MG63 (cell line): Measurements from ENCODE around the gene REEP1. TPM values are rescaled to one million over a fixed set of nuclear protein-coding genes. Genes with fewer than 3 reads are reported as not detected.

Experiments
- DNase-seq: peaks from one replicate; pipeline ENCODE4 v3.0.0-alpha.2; 2020
- H3K27me3 ChIP-seq: fragments of 250-450 bp; sonication (Bioruptor Pico); 2 replicates; pipeline ENCODE4 v1.5.1; 2020; ENCODE audit warnings: mild to moderate bottlenecking, moderate library complexity
- H3K36me3 ChIP-seq: fragments of 250-450 bp; sonication (Bioruptor Pico); 2 replicates; pipeline ENCODE4 v1.5.1; 2020; ENCODE audit warnings: mild to moderate bottlenecking, moderate library complexity
- H3K4me3 ChIP-seq: fragments of 250-450 bp; sonication (Bioruptor Pico); 2 replicates; pipeline ENCODE4 v1.5.1; 2020; ENCODE audit warnings: mild to moderate bottlenecking, moderate library complexity
- H3K9me3 ChIP-seq: fragments of 250-450 bp; sonication (Bioruptor Pico); 2 replicates; pipeline ENCODE4 v1.5.1; 2020; ENCODE audit warnings: mild to moderate bottlenecking, moderate library complexity
- total RNA-seq: library from RNA; depleted of rRNA; stranded (reverse); fragments of >200 nt; shearing (Covaris generic); gene quantifications from 2 replicates; pipeline ENCODE4 v1.2.3, GENCODE V29; 2014; ENCODE audit warnings: low replicate concordance

The REEP1 gene
- total RNA-seq, 1 experiment from 2014 or later, result 0.95 TPM

DNA sequence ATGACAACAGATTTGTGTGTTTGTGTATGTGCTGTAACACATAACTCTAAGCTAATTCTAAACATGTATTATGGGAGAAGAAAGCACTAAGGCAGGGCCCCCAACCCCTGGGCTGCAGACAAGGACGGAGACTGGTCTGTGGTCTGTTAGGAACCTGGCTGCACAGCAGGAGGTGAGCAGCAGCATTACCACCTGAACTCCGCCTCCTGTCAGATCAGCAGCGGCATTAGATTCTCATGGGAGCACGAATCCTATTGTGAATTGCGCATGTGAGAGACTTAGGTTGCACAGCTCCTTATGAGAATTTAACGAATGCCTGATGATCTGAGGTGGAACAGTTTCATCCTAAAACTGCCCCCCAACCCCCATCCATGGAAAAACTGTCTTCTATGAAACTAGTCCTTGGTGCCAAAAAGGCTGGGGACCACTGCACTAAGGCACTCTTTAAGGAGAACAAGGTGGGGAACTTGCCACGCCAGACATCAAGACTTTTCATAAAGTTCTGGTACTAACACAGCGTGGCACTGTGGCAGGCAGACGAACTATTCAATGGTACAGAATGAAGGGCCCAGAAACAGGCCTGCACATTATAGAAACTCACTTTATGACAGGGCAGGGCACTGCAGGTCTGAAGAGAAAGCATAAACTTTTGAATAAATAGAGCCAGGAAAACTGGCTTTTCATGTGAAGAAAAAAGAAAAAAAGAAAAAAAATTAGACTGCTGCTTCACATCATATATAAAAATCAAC is 14.0 kb downstream of the REEP1 start:
- DNase-seq, result no peak
- Histone ChIP-seq H3K27me3 (peaks cover 2% of the 10 kb centered on the region; the same call in 1 of the 2 replicates), H3K9me3 (no peaks in the 10 kb centered on the region), H3K36me3 (no peaks in the 10 kb centered on the region), H3K4me3 (no peak overlapping the region)

DNA sequence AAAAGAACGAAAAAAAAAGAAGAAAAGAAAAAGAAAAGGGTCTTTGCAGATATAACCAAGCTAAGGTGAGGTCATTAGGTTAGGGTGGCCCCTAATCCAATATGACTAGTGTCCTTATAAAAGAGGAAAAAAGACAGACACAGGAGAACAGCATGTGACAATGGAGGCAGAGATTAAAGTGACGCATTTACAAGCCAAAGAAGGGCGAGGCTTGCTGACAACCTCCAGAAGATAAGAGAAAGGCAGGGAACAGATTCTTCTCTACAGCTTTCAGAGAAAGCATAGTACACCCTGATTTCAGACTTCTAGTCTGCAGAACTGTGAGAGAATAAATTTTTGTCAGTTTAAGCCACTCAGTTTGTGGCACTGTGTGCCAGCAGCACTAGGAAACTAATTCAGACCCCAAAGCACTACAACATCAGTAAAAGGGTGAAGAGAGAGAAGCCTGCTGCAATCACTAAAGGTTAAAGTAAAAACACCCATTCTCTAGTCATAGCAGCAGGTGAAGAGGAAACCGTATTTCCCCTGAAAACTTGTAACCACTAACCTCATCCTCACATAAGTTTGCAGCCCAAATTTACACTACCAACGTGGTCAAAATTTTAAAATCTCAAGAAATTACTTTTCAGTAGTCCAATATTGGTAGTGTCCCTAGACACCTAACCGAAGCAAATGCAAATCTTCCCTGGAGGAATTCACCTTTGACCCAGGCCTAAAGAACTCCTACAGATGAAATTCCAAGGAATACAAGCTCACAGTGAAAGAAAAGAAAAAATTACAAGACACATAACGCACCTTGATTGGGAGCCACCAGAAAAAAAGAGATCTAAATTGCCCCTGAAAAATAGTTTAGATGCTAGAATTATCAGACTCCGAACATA is 17.5 kb downstream of the REEP1 start:
- DNase-seq, result no peak
- Histone ChIP-seq H3K36me3 (no peaks in the 10 kb centered on the region), H3K9me3 (no peaks in the 10 kb centered on the region), H3K27me3 (peaks cover 2% of the 10 kb centered on the region; the same call in 1 of the 2 replicates), H3K4me3 (no peak overlapping the region)

- Histone ChIP-seq H3K36me3 (no peaks in the 10 kb centered on the region), H3K27me3 (no peaks in the 10 kb centered on the region)
Observed at GRCh38 chr2:86315084-86315483, 22.3 kb downstream of the REEP1 start.

DNA sequence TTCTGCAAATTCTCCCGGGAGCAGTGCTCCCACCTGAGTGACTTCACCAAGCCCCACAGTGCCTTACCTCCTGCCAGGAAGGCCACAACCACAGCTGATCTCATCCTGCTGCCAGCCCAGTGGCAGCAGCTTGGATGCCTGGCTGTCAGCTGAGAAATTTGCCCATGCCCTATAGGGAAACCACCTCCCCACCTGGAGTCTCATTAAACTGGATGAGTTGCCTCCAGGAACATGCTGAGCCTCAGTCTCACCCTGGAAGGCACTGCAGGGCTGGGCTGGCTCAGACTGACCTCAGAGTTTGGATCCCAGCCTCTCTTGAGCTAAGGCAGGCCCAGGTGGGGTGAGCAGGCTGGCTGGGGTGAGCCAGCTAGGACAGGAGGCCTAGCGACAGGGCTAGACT is 23.3 kb downstream of the REEP1 start:
- no peak for DNase-seq

More at GRCh38 chr2:86315084-86315483, 22.3 kb downstream of the REEP1 start:
- Histone ChIP-seq H3K4me3 (no peak overlapping the region), H3K9me3 (no peaks in the 10 kb centered on the region)
- DNase-seq, result no peak

DNA sequence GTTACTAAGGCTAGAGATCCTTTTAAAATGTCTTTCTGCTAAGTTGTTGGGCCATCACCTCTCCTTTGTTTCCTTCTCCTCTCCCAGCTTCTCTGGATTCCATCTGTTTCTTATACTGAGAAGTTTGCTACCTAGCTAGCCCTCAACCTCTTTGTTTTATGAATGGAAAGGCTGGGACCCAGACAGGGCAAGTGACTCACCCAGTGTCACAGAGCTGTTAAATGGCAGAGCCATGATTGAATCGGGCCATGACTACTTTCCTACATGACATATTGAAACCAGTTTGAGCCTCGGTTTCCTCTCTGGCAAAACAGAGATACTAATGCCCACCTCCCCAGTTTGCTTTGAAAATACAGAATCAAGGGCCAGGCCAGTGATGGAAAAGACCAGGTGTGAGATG is 24.1 kb downstream of the REEP1 start:
- DNase-seq, result no peak
- Histone ChIP-seq H3K4me3 (no peak overlapping the region), H3K9me3 (no peaks in the 10 kb centered on the region), H3K36me3 (no peaks in the 10 kb centered on the region), H3K27me3 (no peaks in the 10 kb centered on the region)

More for the DNA sequence above, 23.3 kb downstream of the REEP1 start:
- Histone ChIP-seq H3K9me3 (no peaks in the 10 kb centered on the region), H3K36me3 (no peaks in the 10 kb centered on the region), H3K27me3 (no peaks in the 10 kb centered on the region), H3K4me3 (no peak overlapping the region)

DNA sequence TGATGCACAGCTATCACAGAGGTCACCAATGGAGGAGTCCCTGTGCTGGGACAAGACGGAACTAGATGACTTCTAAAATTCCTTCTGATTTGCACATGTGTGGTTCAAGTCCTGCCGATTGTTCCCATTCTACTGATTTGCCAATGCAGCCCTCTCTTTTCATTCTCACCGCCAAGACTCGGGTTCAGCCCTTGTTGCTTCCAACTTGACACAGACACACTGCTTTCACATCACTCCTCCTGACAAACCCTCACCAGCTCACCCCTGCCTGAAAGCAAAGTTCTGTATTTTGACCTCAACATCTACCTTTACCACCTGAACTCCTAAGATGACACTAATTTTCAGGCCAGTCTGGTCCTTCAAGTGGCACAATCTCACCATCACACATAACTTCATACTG is 25.5 kb downstream of the REEP1 start:
- no peaks in the 10 kb centered on the region for H3K27me3 ChIP-seq
- no peaks in the 10 kb centered on the region for H3K36me3 ChIP-seq
- no peaks in the 10 kb centered on the region for H3K9me3 ChIP-seq
- H3K4me3 ChIP-seq, result no peak overlapping the region
- no peak for DNase-seq

DNA sequence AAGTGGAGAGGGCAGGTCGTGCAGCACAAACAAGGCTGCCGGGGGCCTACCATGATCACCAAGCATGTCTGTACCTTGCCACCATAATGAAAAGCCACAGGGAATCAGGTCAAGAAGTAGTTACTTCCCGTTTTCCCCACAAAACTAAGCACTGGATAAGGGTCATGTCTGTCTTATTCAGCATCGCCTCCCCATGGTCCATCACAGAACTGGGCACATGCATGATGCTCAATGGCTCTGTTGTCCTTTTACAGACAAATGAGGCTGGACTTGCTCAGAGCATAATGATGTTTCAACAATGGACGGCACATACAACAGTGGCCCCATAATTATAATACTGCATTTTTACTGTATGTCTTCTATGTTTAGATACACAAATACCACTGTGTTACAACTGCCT is 27.5 kb downstream of the REEP1 start:
- Histone ChIP-seq H3K9me3 (no peaks in the 10 kb centered on the region), H3K4me3 (no peak overlapping the region), H3K36me3 (no peaks in the 10 kb centered on the region), H3K27me3 (no peaks in the 10 kb centered on the region)
- no peak for DNase-seq

DNA sequence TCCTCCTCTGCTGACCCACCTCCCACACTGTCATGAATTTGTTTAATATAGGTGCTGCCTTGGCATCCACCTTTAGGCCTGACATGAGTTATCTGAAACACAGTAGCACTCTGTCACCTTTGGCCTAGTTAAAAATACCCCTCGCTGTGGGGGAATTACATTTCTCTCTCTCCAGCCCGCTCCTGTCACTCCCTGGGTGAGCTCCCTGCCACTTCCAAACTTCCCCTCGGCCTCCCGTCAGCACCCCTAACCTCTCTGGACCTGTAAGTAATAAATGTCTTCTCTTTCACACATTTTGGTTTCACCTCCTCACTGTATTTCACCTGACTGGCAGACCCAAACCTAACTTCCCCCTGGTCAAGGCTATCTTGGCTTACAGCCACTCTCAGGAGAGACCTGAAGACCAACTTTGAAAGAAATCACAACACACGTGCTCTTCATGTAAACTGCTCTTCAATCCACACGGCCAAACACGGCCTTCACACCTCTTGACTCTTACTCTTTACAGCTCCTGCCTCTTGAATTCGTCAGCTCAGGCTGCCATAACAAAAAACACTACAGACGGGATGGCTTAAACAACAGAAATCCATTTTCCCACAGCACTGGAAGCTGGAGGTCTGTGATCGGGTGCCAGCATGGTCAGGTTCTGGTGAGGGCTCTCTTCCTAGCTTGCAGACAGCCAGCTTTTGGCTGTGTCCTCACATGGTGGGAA is 28.3 kb downstream of the REEP1 start:
- Histone ChIP-seq H3K4me3 (no peak overlapping the region), H3K27me3 (no peaks in the 10 kb centered on the region), H3K36me3 (no peaks in the 10 kb centered on the region), H3K9me3 (no peaks in the 10 kb centered on the region)
- no peak for DNase-seq

- no peak for DNase-seq
- H3K4me3 ChIP-seq, result no peak overlapping the region
- H3K27me3 ChIP-seq, result no peaks in the 10 kb centered on the region
- H3K36me3 ChIP-seq, result no peaks in the 10 kb centered on the region
- no peaks in the 10 kb centered on the region for H3K9me3 ChIP-seq
Observed at GRCh38 chr2:86308356-86308755, 29.1 kb downstream of the REEP1 start.

- H3K4me3 ChIP-seq, result no peak overlapping the region
- H3K9me3 ChIP-seq, result no peaks in the 10 kb centered on the region
- DNase-seq, result no peak
- H3K27me3 ChIP-seq, result no peaks in the 10 kb centered on the region
- H3K36me3 ChIP-seq, result no peaks in the 10 kb centered on the region
Observed at GRCh38 chr2:86307431-86307830, 30.0 kb downstream of the REEP1 start.

DNA sequence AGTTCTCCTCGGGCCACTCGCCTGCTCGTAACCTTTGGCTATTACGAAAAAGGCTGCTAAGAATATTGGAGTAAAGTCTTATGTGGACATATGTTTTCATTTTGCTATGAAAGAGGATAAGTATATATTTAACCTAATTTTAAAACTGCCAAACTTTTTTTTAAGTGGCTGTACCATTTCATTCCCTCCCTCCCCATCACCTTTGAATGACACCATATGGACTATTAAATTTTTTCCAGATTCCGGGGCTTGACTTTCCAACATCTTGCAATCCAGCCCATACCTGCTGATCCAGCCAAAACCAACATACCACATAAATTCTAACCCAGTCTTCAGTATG is 31.5 kb downstream of the REEP1 start:
- no peaks in the 10 kb centered on the region for H3K27me3 ChIP-seq
- H3K9me3 ChIP-seq, result no peaks in the 10 kb centered on the region
- H3K36me3 ChIP-seq, result no peaks in the 10 kb centered on the region
- H3K4me3 ChIP-seq, result no peak overlapping the region
- DNase-seq, result no peak

GRCh38 chr2:86305195-86305914 is 32.1 kb downstream of the REEP1 start:
- Histone ChIP-seq H3K9me3 (no peaks in the 10 kb centered on the region), H3K36me3 (no peaks in the 10 kb centered on the region), H3K4me3 (no peak overlapping the region), H3K27me3 (no peaks in the 10 kb centered on the region)
- no peak for DNase-seq

- DNase-seq, result no peak
- Histone ChIP-seq H3K4me3 (no peak overlapping the region), H3K9me3 (no peaks in the 10 kb centered on the region), H3K27me3 (no peaks in the 10 kb centered on the region), H3K36me3 (no peaks in the 10 kb centered on the region)
Observed at GRCh38 chr2:86304416-86304815, 33.0 kb downstream of the REEP1 start.

DNA sequence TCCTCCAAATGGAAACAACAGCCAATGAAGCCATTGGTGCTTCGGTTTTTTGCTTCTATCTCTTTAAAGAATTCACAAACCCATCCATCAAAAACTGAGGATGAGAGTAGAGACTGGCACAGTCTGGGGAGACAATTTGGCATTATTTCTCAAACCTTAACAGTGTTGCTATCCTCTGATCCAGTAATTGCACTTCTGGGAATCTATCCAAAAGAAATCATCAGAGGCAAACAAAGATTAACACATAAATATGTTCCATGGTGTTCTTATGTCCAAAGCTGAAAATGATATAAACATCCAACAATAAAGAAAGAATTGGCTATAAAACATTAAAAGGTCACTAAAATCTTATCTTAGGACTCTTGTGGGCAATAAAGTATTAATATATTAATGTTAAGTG is 35.1 kb downstream of the REEP1 start:
- no peaks in the 10 kb centered on the region for H3K9me3 ChIP-seq
- DNase-seq, result no peak
- no peaks in the 10 kb centered on the region for H3K27me3 ChIP-seq
- H3K4me3 ChIP-seq, result no peak overlapping the region
- no peaks in the 10 kb centered on the region for H3K36me3 ChIP-seq

DNA sequence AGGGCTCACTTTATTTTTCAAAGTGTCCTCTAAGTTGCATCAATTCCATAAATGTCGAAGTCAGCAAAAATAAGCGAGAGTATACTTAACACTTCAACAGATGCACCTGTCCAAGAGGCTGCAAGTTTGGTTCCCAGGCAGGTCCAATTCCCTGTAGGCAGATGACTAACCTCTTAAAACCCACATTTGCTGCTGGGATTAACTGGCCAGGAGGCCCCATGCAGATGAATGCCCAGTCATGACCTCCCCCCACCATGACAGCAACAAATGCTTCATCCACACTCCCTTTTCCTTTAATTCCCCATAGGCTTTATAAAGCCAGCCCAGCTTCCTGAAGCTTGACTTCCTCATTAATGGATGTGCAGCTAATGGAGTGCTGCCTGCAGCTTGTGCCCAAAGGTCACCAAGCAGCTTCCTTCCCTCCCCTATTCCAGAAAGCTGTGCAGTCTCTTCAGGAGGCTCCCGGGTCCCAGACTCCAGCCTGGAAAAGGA is 35.7 kb downstream of the REEP1 start:
- no peaks in the 10 kb centered on the region for H3K27me3 ChIP-seq
- H3K36me3 ChIP-seq, result no peaks in the 10 kb centered on the region
- H3K9me3 ChIP-seq, result no peaks in the 10 kb centered on the region
- no peak overlapping the region for H3K4me3 ChIP-seq
- DNase-seq, result peak; percentile 13

DNA sequence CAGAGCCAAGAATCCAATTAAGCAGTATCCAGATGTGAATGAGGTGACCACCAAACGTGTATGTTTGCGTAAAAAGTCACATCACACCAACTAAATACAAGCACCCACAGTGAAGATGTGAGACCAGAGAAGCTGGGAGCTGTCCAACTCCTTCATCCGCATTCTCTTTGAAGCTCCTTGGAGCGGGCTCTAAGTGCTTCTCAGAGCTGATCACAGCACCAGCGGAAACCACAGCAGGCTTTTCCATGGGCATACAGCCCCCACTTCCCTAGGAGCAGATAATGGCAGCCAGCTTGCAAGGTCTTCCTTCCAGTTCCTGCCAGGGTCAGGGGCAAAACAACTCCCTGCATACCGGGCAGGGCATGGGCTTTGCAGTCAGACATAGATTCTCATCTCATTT is 36.4 kb downstream of the REEP1 start:
- Histone ChIP-seq H3K27me3 (no peaks in the 10 kb centered on the region), H3K36me3 (no peaks in the 10 kb centered on the region), H3K4me3 (no peak overlapping the region), H3K9me3 (no peaks in the 10 kb centered on the region)
- no peak for DNase-seq
